Neural cell (in vitro differentiated cells): ENCODE results near the gene FLYWCH1. TPM values are rescaled to one million over a fixed set of nuclear protein-coding genes. Genes with fewer than 3 reads are reported as not detected.

Experiments used
- polyA plus RNA-seq: library from polyadenylated mRNA; depleted of rRNA; stranded (reverse); fragments of >200 nt; gene quantifications from 2 replicates; pipeline ENCODE4 v1.2.3, GENCODE V29; 2014
- small RNA-seq, 3 experiments: library from RNA; depleted of rRNA; stranded (forward); fragments of <200 nt; gene quantifications; one replicate each; pipeline ENCODE3, GENCODE V24; 2012

Gene FLYWCH1
- polyA plus RNA-seq, 1 donor from 2014 or later: 33.0 TPM

Small RNA genes within 50 kb of the gene (small RNA-seq; reads per million reads assigned to genes)
- 0 reads per million in 3 experiments for gene LINC00514

Other genes with a start within 250 kb of the FLYWCH1 start
- gene KCTD5, start 229.4 kb upstream of the FLYWCH1 start, polyA plus RNA-seq: 42.7 and 43.6 TPM in 2 replicates
- 3.0 and 5.9 TPM in 2 replicates for gene PRSS27, start 191.7 kb upstream of the FLYWCH1 start, polyA plus RNA-seq
- gene SRRM2, start 159.3 kb upstream of the FLYWCH1 start, polyA plus RNA-seq: 40.0 and 58.2 TPM in 2 replicates
- gene ELOB, start 134.7 kb upstream of the FLYWCH1 start, polyA plus RNA-seq: 513 and 520 TPM in 2 replicates
- gene PRSS33, start 124.4 kb upstream of the FLYWCH1 start, polyA plus RNA-seq: not detected in 2 replicates
- not detected in 2 replicates for gene PRSS41, start 113.5 kb upstream of the FLYWCH1 start, polyA plus RNA-seq
- gene PRSS21, start 94.7 kb upstream of the FLYWCH1 start, polyA plus RNA-seq: not detected in 2 replicates
- gene ZG16B, start 81.6 kb upstream of the FLYWCH1 start, polyA plus RNA-seq: not detected in 2 replicates
- not detected in 2 replicates for gene PRSS22, start 53.8 kb upstream of the FLYWCH1 start, polyA plus RNA-seq
- 193 and 211 TPM in 2 replicates for gene FLYWCH2, start 28.7 kb upstream of the FLYWCH1 start, polyA plus RNA-seq
- 0.71 TPM in 1 of 2 replicates, not detected in the other for gene KREMEN2, start 52.3 kb downstream of the FLYWCH1 start, polyA plus RNA-seq
- gene PAQR4, start 57.4 kb downstream of the FLYWCH1 start, polyA plus RNA-seq: 47.8 and 55.8 TPM in 2 replicates
- gene PKMYT1, start 68.5 kb downstream of the FLYWCH1 start, polyA plus RNA-seq: 2.9 and 5.9 TPM in 2 replicates
- not detected in 2 replicates for gene CLDN9, start 101.0 kb downstream of the FLYWCH1 start, polyA plus RNA-seq
- 1.1 TPM in 1 of 2 replicates, not detected in the other for gene CLDN6, start 106.3 kb downstream of the FLYWCH1 start, polyA plus RNA-seq
- 2.0 and 2.3 TPM in 2 replicates for gene TNFRSF12A, start 108.4 kb downstream of the FLYWCH1 start, polyA plus RNA-seq
- 19.0 and 23.7 TPM in 2 replicates for gene HCFC1R1, start 112.0 kb downstream of the FLYWCH1 start, polyA plus RNA-seq
- 11.4 and 23.0 TPM in 2 replicates for gene THOC6, start 112.1 kb downstream of the FLYWCH1 start, polyA plus RNA-seq
- 0.37 TPM in 1 of 2 replicates, not detected in the other for gene BICDL2, start 125.0 kb downstream of the FLYWCH1 start, polyA plus RNA-seq
- gene MMP25, start 134.6 kb downstream of the FLYWCH1 start, polyA plus RNA-seq: not detected in 2 replicates
- gene IL32, start 153.7 kb downstream of the FLYWCH1 start, polyA plus RNA-seq: not detected in 2 replicates
- 0.10 TPM in 1 of 2 replicates, not detected in the other for gene ZSCAN10, start 187.4 kb downstream of the FLYWCH1 start, polyA plus RNA-seq
- gene ZNF205, start 200.7 kb downstream of the FLYWCH1 start, polyA plus RNA-seq: 30.0 and 39.4 TPM in 2 replicates
- 5.1 and 9.8 TPM in 2 replicates for gene ZNF213, start 223.1 kb downstream of the FLYWCH1 start, polyA plus RNA-seq